ENCODE data around the gene NOL9. TPM values are rescaled to one million over a fixed set of nuclear protein-coding genes. Genes with fewer than 3 reads are reported as not detected.

Gene NOL9
- total and polyA plus RNA-seq, 9 of the 15 experiments (the other 6 are each of a cell fraction or from before 2014, with no cell fraction given): 5.6 to 76.5 (median 47.3) TPM

DNA sequence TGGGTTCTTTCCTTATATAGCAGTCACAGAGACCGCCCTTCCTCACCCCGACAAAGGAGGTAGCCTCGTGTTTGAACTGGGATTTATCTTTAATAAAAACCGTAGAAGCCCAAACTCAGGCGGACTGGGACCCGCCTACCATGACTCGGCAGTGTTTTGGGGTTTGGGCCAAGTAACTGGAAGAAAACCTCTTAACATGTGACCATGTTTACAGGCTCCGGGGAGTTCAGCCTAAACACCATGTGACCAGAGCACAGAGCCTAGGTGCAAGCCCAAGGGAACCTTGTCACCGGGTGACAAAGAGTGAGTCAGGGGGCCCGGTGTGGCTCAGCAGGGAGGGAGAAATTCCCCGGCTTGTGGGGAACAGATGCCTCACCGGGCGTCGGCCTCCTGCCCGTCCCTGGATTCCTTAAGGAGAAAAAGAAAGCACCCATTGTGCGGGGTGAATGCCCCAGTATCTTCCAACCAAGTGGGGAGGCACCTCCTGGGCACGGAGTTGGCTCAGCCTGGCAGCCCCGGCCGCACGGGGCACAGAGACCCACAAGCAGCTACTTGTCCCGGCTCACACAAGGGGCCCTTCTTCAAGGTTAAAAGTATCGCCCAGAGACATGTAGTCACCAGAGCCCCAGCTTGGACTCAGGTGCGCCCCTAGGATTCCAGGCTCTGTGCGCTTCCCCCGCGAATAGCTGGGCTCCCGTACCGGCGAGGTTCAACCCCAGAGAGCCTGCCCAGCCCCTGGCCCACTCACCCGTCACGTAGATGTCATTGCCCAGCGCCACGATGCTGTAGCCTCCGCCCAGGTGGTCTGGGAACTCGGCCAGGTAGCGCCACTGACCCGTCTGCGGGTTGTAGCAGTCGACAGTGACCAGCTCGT lies 47.0 kb upstream of the NOL9 start (continued):
- TF ChIP-seq, protein P1, sequence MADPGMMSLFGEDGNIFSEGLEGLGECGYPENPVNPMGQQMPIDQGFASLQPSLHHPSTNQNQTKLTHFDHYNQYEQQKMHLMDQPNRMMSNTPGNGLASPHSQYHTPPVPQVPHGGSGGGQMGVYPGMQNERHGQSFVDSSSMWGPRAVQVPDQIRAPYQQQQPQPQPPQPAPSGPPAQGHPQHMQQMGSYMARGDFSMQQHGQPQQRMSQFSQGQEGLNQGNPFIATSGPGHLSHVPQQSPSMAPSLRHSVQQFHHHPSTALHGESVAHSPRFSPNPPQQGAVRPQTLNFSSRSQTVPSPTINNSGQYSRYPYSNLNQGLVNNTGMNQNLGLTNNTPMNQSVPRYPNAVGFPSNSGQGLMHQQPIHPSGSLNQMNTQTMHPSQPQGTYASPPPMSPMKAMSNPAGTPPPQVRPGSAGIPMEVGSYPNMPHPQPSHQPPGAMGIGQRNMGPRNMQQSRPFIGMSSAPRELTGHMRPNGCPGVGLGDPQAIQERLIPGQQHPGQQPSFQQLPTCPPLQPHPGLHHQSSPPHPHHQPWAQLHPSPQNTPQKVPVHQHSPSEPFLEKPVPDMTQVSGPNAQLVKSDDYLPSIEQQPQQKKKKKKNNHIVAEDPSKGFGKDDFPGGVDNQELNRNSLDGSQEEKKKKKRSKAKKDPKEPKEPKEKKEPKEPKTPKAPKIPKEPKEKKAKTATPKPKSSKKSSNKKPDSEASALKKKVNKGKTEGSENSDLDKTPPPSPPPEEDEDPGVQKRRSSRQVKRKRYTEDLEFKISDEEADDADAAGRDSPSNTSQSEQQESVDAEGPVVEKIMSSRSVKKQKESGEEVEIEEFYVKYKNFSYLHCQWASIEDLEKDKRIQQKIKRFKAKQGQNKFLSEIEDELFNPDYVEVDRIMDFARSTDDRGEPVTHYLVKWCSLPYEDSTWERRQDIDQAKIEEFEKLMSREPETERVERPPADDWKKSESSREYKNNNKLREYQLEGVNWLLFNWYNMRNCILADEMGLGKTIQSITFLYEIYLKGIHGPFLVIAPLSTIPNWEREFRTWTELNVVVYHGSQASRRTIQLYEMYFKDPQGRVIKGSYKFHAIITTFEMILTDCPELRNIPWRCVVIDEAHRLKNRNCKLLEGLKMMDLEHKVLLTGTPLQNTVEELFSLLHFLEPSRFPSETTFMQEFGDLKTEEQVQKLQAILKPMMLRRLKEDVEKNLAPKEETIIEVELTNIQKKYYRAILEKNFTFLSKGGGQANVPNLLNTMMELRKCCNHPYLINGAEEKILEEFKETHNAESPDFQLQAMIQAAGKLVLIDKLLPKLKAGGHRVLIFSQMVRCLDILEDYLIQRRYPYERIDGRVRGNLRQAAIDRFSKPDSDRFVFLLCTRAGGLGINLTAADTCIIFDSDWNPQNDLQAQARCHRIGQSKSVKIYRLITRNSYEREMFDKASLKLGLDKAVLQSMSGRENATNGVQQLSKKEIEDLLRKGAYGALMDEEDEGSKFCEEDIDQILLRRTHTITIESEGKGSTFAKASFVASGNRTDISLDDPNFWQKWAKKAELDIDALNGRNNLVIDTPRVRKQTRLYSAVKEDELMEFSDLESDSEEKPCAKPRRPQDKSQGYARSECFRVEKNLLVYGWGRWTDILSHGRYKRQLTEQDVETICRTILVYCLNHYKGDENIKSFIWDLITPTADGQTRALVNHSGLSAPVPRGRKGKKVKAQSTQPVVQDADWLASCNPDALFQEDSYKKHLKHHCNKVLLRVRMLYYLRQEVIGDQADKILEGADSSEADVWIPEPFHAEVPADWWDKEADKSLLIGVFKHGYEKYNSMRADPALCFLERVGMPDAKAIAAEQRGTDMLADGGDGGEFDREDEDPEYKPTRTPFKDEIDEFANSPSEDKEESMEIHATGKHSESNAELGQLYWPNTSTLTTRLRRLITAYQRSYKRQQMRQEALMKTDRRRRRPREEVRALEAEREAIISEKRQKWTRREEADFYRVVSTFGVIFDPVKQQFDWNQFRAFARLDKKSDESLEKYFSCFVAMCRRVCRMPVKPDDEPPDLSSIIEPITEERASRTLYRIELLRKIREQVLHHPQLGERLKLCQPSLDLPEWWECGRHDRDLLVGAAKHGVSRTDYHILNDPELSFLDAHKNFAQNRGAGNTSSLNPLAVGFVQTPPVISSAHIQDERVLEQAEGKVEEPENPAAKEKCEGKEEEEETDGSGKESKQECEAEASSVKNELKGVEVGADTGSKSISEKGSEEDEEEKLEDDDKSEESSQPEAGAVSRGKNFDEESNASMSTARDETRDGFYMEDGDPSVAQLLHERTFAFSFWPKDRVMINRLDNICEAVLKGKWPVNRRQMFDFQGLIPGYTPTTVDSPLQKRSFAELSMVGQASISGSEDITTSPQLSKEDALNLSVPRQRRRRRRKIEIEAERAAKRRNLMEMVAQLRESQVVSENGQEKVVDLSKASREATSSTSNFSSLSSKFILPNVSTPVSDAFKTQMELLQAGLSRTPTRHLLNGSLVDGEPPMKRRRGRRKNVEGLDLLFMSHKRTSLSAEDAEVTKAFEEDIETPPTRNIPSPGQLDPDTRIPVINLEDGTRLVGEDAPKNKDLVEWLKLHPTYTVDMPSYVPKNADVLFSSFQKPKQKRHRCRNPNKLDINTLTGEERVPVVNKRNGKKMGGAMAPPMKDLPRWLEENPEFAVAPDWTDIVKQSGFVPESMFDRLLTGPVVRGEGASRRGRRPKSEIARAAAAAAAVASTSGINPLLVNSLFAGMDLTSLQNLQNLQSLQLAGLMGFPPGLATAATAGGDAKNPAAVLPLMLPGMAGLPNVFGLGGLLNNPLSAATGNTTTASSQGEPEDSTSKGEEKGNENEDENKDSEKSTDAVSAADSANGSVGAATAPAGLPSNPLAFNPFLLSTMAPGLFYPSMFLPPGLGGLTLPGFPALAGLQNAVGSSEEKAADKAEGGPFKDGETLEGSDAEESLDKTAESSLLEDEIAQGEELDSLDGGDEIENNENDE (IDR thresholded peaks at IDR 0.05; ENCODE audit: low read depth, low read length): no peak
- TF ChIP-seq ZNF696 (CRISPR knock-in tag; conservative IDR thresholded peaks at IDR 0.05): no peak
- TF ChIP-seq ZNF444 (CRISPR knock-in tag; IDR thresholded peaks at IDR 0.05): no peak
- no peak for TF ChIP-seq ZNF174 (CRISPR knock-in tag; IDR thresholded peaks at IDR 0.05)
- TF ChIP-seq, protein P2, sequence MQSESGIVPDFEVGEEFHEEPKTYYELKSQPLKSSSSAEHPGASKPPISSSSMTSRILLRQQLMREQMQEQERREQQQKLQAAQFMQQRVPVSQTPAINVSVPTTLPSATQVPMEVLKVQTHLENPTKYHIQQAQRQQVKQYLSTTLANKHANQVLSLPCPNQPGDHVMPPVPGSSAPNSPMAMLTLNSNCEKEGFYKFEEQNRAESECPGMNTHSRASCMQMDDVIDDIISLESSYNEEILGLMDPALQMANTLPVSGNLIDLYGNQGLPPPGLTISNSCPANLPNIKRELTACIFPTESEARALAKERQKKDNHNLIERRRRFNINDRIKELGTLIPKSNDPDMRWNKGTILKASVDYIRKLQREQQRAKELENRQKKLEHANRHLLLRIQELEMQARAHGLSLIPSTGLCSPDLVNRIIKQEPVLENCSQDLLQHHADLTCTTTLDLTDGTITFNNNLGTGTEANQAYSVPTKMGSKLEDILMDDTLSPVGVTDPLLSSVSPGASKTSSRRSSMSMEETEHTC (IDR thresholded peaks at IDR 0.05): peak; percentile 93
- TF ChIP-seq HLTF (IDR thresholded peaks at IDR 0.05): 0 out of 2 replicates have a peak, but pooled peaks have one; percentile 13
- no peak; the same call in 1 of the 2 replicates for TF ChIP-seq NCOA1 (IDR thresholded peaks at IDR 0.05; ENCODE audit: low read depth)
- TF ChIP-seq TBL1XR1 (IDR thresholded peaks at IDR 0.05; ENCODE audit: low read length in 2 of 2): peak in 1 of 2 experiments; percentile 55; a peak in 2 of 4 replicates
- 0 out of 2 replicates have a peak, but pooled peaks have one; percentile 26 for TF ChIP-seq ZBTB7A (IDR thresholded peaks at IDR 0.05; ENCODE audit: borderline replicate concordance, control insufficient read depth, low read depth, low read length)
- TF ChIP-seq, protein P3, sequence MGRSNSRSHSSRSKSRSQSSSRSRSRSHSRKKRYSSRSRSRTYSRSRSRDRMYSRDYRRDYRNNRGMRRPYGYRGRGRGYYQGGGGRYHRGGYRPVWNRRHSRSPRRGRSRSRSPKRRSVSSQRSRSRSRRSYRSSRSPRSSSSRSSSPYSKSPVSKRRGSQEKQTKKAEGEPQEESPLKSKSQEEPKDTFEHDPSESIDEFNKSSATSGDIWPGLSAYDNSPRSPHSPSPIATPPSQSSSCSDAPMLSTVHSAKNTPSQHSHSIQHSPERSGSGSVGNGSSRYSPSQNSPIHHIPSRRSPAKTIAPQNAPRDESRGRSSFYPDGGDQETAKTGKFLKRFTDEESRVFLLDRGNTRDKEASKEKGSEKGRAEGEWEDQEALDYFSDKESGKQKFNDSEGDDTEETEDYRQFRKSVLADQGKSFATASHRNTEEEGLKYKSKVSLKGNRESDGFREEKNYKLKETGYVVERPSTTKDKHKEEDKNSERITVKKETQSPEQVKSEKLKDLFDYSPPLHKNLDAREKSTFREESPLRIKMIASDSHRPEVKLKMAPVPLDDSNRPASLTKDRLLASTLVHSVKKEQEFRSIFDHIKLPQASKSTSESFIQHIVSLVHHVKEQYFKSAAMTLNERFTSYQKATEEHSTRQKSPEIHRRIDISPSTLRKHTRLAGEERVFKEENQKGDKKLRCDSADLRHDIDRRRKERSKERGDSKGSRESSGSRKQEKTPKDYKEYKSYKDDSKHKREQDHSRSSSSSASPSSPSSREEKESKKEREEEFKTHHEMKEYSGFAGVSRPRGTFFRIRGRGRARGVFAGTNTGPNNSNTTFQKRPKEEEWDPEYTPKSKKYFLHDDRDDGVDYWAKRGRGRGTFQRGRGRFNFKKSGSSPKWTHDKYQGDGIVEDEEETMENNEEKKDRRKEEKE (IDR thresholded peaks at IDR 0.05; ENCODE audit: borderline replicate concordance in 1 of 2, control insufficient read depth in 1 of 2, low read depth in 2 of 2, low read length in 1 of 2): 0 out of 4 replicates have a peak, but pooled peaks of 1 of the 2 experiments have one; percentile 43
